ENCODE results near the gene HOMER1. TPM values are rescaled to one million over a fixed set of nuclear protein-coding genes. Genes with fewer than 3 reads are reported as not detected.

HOMER1 gene
- total RNA-seq, 1 donor from 2014 or later: 59.5 TPM

- intact Hi-C loops (cut with micrococcal nuclease): no loop called here
- peak; percentile 34 for ATAC-seq
- no peak for DNase-seq
These were observed 56.9 kb downstream of the HOMER1 start for GRCh38 chr5:79456890-79457583.

- ATAC-seq (no peak), DNase-seq (no peak)
- intact Hi-C loops (cut with micrococcal nuclease): no loop called here
These were observed 57.5 kb downstream of the HOMER1 start for GRCh38 chr5:79456400-79456799.

- DNase-seq (no peak), ATAC-seq (no peak)
- intact Hi-C loops (cut with micrococcal nuclease): no loop called here
These were observed 59.9 kb downstream of the HOMER1 start for GRCh38 chr5:79454043-79454442.

GRCh38 chr5:79448336-79448735, 65.6 kb downstream of the HOMER1 start:
- no peak for DNase-seq
- ATAC-seq: no peak
- intact Hi-C loops (cut with micrococcal nuclease): no loop called here

GRCh38 chr5:79436821-79437220, 77.1 kb downstream of the HOMER1 start:
- DNase-seq (no peak), ATAC-seq (no peak)
- intact Hi-C loops (cut with micrococcal nuclease): no loop called here

- intact Hi-C loops (cut with micrococcal nuclease): no loop called here
- no peak for ATAC-seq
- no peak for DNase-seq
These were observed 77.7 kb downstream of the HOMER1 start for GRCh38 chr5:79436224-79436623.

- ATAC-seq (no peak), DNase-seq (no peak)
- intact Hi-C loops (cut with micrococcal nuclease): no loop called here
These were observed 83.7 kb downstream of the HOMER1 start for GRCh38 chr5:79430196-79430595.

GRCh38 chr5:79423296-79423695, 90.6 kb downstream of the HOMER1 start:
- intact Hi-C loops (cut with micrococcal nuclease): no loop called here
- no peak for DNase-seq
- ATAC-seq: no peak

GRCh38 chr5:79420248-79420647, 93.7 kb downstream of the HOMER1 start:
- no peak for DNase-seq
- ATAC-seq: no peak
- intact Hi-C loops (cut with micrococcal nuclease): no loop called here

- intact Hi-C loops (cut with micrococcal nuclease): no loop called here
- no peak for ATAC-seq
- no peak for DNase-seq
These were observed 95.7 kb downstream of the HOMER1 start for GRCh38 chr5:79418276-79418675.

GRCh38 chr5:79417495-79417894, 96.4 kb downstream of the HOMER1 start:
- DNase-seq: no peak
- intact Hi-C loops (cut with micrococcal nuclease): no loop called here

GRCh38 chr5:79416499-79416898, 97.4 kb downstream of the HOMER1 start:
- DNase-seq (no peak), ATAC-seq (peak; percentile 72)
- intact Hi-C loops (cut with micrococcal nuclease): no loop called here

More at GRCh38 chr5:79417495-79417894, 96.4 kb downstream of the HOMER1 start:
- ATAC-seq: no peak

- DNase-seq (no peak), ATAC-seq (no peak)
- intact Hi-C loops (cut with micrococcal nuclease): no loop called here
These were observed 100.8 kb downstream of the HOMER1 start for GRCh38 chr5:79413112-79413511.

- DNase-seq: no peak
- intact Hi-C loops (cut with micrococcal nuclease): no loop called here
- ATAC-seq: no peak
These were observed 105.9 kb downstream of the HOMER1 start for GRCh38 chr5:79408028-79408427.

GRCh38 chr5:79407591-79407990, 106.3 kb downstream of the HOMER1 start:
- ATAC-seq (no peak), DNase-seq (no peak)
- intact Hi-C loops (cut with micrococcal nuclease): no loop called here

- intact Hi-C loops (cut with micrococcal nuclease): no loop called here
- no peak for DNase-seq
- ATAC-seq: no peak
These were observed 112.7 kb downstream of the HOMER1 start for GRCh38 chr5:79401216-79401615.

- no peak for DNase-seq
- no peak for ATAC-seq
- intact Hi-C loops (cut with micrococcal nuclease): no loop called here
These were observed 114.9 kb downstream of the HOMER1 start for GRCh38 chr5:79399046-79399445.

- ATAC-seq (no peak), DNase-seq (no peak)
- intact Hi-C loops (cut with micrococcal nuclease): no loop called here
These were observed 116.9 kb downstream of the HOMER1 start for GRCh38 chr5:79397080-79397479.

- ATAC-seq: no peak
- intact Hi-C loops (cut with micrococcal nuclease): no loop called here
- no peak for DNase-seq
These were observed 117.7 kb downstream of the HOMER1 start for GRCh38 chr5:79396265-79396664.

- intact Hi-C loops (cut with micrococcal nuclease): no loop called here
- no peak for ATAC-seq
These were observed 118.6 kb downstream of the HOMER1 start for GRCh38 chr5:79395296-79395695.

GRCh38 chr5:79392776-79393175, 121.2 kb downstream of the HOMER1 start:
- DNase-seq: no peak
- no peak for ATAC-seq
- intact Hi-C loops (cut with micrococcal nuclease): no loop called here

More at GRCh38 chr5:79395296-79395695, 118.6 kb downstream of the HOMER1 start:
- no peak for DNase-seq

GRCh38 chr5:79386679-79387078, 127.3 kb downstream of the HOMER1 start:
- no peak for DNase-seq
- ATAC-seq: no peak
- intact Hi-C loops (cut with micrococcal nuclease): no loop called here

Measured in left ventricle myocardium superior (tissue), 1 donor.